Fibroblast of skin of right biceps (primary cell): ENCODE results near the gene KIAA1958.

Experiments used
- DNase-seq: peaks from one replicate; pipeline ENCODE4 v3.0.0-alpha.2; 2013

Gene KIAA1958

GRCh38 chr9:112486221-112487007, at the start of gene KIAA1958:
TSS of gene KIAA1958 (plus strand) at chr9:112486827. CDS start at chr9:112574081, 87,254 bp downstream.
- DNase-seq, result peak; percentile 85

GRCh38 chr9:112437406-112437805, 49.2 kb upstream of the KIAA1958 start:
- DNase-seq, result no peak

- no peak for DNase-seq
Observed at GRCh38 chr9:112439171-112439570, 47.5 kb upstream of the KIAA1958 start.

- no peak for DNase-seq
Observed at GRCh38 chr9:112439825-112440224, 46.8 kb upstream of the KIAA1958 start.

- peak; percentile 26 for DNase-seq
Observed at GRCh38 chr9:112443200-112443599, 43.4 kb upstream of the KIAA1958 start.

- DNase-seq, result no peak
Observed at GRCh38 chr9:112443636-112444035, 43.0 kb upstream of the KIAA1958 start.

- no peak for DNase-seq
Observed at GRCh38 chr9:112445196-112445595, 41.4 kb upstream of the KIAA1958 start.

GRCh38 chr9:112446080-112446479, 40.5 kb upstream of the KIAA1958 start:
- no peak for DNase-seq

GRCh38 chr9:112446526-112446925, 40.1 kb upstream of the KIAA1958 start:
- no peak for DNase-seq

GRCh38 chr9:112447283-112447761, 39.3 kb upstream of the KIAA1958 start:
- DNase-seq, result peak; percentile 72

GRCh38 chr9:112462855-112463254, 23.8 kb upstream of the KIAA1958 start:
- no peak for DNase-seq

GRCh38 chr9:112465352-112465751, 21.3 kb upstream of the KIAA1958 start:
- DNase-seq, result no peak

- DNase-seq, result no peak
Observed at GRCh38 chr9:112472996-112473395, 13.6 kb upstream of the KIAA1958 start.

GRCh38 chr9:112473986-112474385, 12.6 kb upstream of the KIAA1958 start:
- DNase-seq, result no peak

GRCh38 chr9:112475318-112475717, 11.3 kb upstream of the KIAA1958 start:
- DNase-seq, result no peak

GRCh38 chr9:112477330-112477729, 9.3 kb upstream of the KIAA1958 start:
- DNase-seq, result no peak

- no peak for DNase-seq
Observed at GRCh38 chr9:112479221-112479620, 7.4 kb upstream of the KIAA1958 start.

- DNase-seq, result no peak
Observed at GRCh38 chr9:112484607-112485006, 2.0 kb upstream of the KIAA1958 start.

GRCh38 chr9:112485574-112485973, 1.1 kb upstream of the KIAA1958 start:
- DNase-seq, result no peak

- peak; percentile 63 for DNase-seq
Observed at GRCh38 chr9:112487008-112487798, 576 bp downstream of the KIAA1958 start.

- peak; percentile 8 for DNase-seq
Observed at GRCh38 chr9:112487799-112488340, 1.2 kb downstream of the KIAA1958 start.

- no peak for DNase-seq
Observed at GRCh38 chr9:112489039-112489546, 2.5 kb downstream of the KIAA1958 start.
